GM12873 (cell line): ENCODE results near the gene ANP32A.

Source experiments
- CTCF ChIP-seq: IDR thresholded peaks from 2 replicates; pipeline ENCODE4 v1.5.1; 2012; ENCODE audit warnings: low read depth, mild to moderate bottlenecking, moderate library complexity, low read length, control low read depth; ENCODE audit not compliant: insufficient read depth; ENCODE audit errors: missing control alignments

Gene ANP32A

GRCh38 chr15:68829068-68829467 is 8.4 kb upstream of the ANP32A start:
- TF ChIP-seq CTCF, result peak; percentile 74

GRCh38 chr15:68823561-68823960 is 2.9 kb upstream of the ANP32A start:
- TF ChIP-seq CTCF, result no peak

GRCh38 chr15:68822818-68823217 is 2.1 kb upstream of the ANP32A start:
- TF ChIP-seq CTCF, result no peak

- no peak for TF ChIP-seq CTCF
These were observed 1.2 kb upstream of the ANP32A start for GRCh38 chr15:68821841-68822381.

GRCh38 chr15:68821190-68821840 is 620 bp upstream of the ANP32A start:
- no peak for TF ChIP-seq CTCF

GRCh38 chr15:68819495-68820294 is 1.0 kb downstream of the ANP32A start:
- TF ChIP-seq CTCF, result no peak

- no peak for TF ChIP-seq CTCF
These were observed 1.8 kb downstream of the ANP32A start for GRCh38 chr15:68818769-68819494.
